Tibial nerve (tissue), 3 donors: ENCODE results near the gene C3orf80.

ENCODE experiments used
- POLR2A ChIP-seq, 2 donors: fragments of 450-650 bp; IDR thresholded peaks; one replicate each; pipeline ENCODE4 v1.6.1; 2017; ENCODE audit warnings: antibody characterized with exemption in 2 of 2, mild to moderate bottlenecking in 2 of 2, moderate library complexity in 2 of 2
- TF ChIP-seq, protein P1 (sequence below), 5 experiments: fragments of 200-600 bp in 3 of 5; fragments of 450-650 bp in 2 of 5; sonication (generic) in 3 of 5; IDR thresholded peaks; one replicate each; pipeline ENCODE4 v1.5.1; 2016 to 2019; ENCODE audit warnings: antibody characterized with exemption in 5 of 5, mild to moderate bottlenecking in 3 of 5, moderate library complexity in 2 of 5

DNA sequence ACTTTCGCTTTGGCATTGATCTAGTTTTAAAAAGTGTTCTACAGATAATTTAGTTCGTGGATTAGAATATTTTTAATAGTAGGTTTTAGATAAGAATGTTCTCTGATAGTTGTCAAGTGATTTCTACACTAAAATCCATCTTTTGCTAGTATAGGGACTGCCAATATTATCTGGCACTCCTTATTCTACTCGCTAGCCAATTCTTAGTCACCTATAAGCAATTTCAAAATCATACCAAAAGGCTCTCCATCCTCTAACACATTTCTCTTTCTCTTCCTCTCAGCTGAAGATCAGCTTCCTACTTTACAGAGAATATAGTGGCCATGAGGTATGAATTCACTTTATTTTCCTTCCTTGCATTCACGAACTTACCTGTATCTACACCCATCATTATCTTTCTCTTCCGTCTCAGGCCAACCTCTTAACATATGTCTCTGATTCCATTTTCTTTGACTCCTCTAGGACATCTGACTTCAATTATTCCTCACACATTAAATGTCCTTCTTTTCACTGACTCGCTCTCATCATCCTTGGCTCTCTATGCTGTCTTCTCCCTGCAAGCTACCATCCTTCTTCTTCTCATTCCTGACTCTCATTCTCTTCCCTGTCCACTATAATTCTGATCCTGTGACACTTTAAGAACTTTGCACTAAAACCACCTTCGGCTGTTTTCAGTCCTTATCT, 35.5 kb downstream of the C3orf80 start:
- TF ChIP-seq, protein P1, sequence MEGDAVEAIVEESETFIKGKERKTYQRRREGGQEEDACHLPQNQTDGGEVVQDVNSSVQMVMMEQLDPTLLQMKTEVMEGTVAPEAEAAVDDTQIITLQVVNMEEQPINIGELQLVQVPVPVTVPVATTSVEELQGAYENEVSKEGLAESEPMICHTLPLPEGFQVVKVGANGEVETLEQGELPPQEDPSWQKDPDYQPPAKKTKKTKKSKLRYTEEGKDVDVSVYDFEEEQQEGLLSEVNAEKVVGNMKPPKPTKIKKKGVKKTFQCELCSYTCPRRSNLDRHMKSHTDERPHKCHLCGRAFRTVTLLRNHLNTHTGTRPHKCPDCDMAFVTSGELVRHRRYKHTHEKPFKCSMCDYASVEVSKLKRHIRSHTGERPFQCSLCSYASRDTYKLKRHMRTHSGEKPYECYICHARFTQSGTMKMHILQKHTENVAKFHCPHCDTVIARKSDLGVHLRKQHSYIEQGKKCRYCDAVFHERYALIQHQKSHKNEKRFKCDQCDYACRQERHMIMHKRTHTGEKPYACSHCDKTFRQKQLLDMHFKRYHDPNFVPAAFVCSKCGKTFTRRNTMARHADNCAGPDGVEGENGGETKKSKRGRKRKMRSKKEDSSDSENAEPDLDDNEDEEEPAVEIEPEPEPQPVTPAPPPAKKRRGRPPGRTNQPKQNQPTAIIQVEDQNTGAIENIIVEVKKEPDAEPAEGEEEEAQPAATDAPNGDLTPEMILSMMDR (IDR thresholded peaks at IDR 0.05): no peak
- TF ChIP-seq POLR2A (IDR thresholded peaks at IDR 0.05): no peak
